ENCODE measurements around the gene LGR6. TPM values are rescaled to one million over a fixed set of nuclear protein-coding genes. Genes with fewer than 3 reads are reported as not detected.

The LGR6 gene
- total and polyA plus RNA-seq, 2 of the 8 experiments (the other 6 are each of a cell fraction or from before 2014, with no cell fraction given): 0.50 to 1.0 TPM

GRCh38 chr1:202270871-202271326 lies 77.3 kb downstream of the LGR6 start (continued):
- TF ChIP-seq SP1 (IDR thresholded peaks at IDR 0.05; ENCODE audit: low read depth, low read length) (no peak), EZH2 (IDR thresholded peaks at IDR 0.05; ENCODE audit: low read depth, low read length, severe bottlenecking) (no peak), MAFK (IDR thresholded peaks at IDR 0.05; ENCODE audit: low read depth, low read length) (no peak), JUN (IDR thresholded peaks at IDR 0.05; ENCODE audit: low read depth, low read length) (no peak)
